ENCODE data around the gene MMD. TPM values are rescaled to one million over a fixed set of nuclear protein-coding genes. Genes with fewer than 3 reads are reported as not detected.

The MMD gene
- total RNA-seq, 1 experiment from 2014 or later = 26.9 TPM

GRCh38 chr17:55463600-55463999 lies 42.0 kb upstream of the MMD start:
- intact Hi-C loops (cut with micrococcal nuclease; ENCODE audit: unreplicated experiment) = no loop called here
- Histone ChIP-seq H3K36me3 (ENCODE audit: control insufficient read depth, insufficient read depth, low read length) (no peaks in the 10 kb centered on the region), H3K27ac (ENCODE audit: low read length) (no peak overlapping the region), H3K4me1 (ENCODE audit: control insufficient read depth, insufficient read depth, low read length) (no peaks in the 10 kb centered on the region), H3K4me3 (ENCODE audit: low read depth in 2 of 2, low read length in 2 of 2) (no peak overlapping the region), H3K27me3 (ENCODE audit: control insufficient read depth, insufficient read depth, low read length) (no peaks in the 10 kb centered on the region), H3K9me3 (ENCODE audit: control insufficient read depth, insufficient read depth, low read depth, low read length) (no peaks in the 10 kb centered on the region)
- ChIA-PET POLR2A (no interaction called here), CTCF (no interaction called here)
- no TSS peak for BruUV-seq (replicated peaks)
- TF ChIP-seq POLR2AphosphoS5 (IDR thresholded peaks at IDR 0.05; ENCODE audit: low read depth, low read length) (no peak), REST (IDR thresholded peaks at IDR 0.05; ENCODE audit: insufficient read depth in 1 of 2, low read depth in 2 of 2, low read length in 1 of 2) (no peak), SIN3A (IDR thresholded peaks at IDR 0.05; ENCODE audit: borderline replicate concordance, insufficient read depth, low read depth, low read length) (no peak), TCF7L2 (IDR thresholded peaks at IDR 0.05; ENCODE audit: low read depth, low read length) (no peak)
- TF ChIP-seq, protein P1, sequence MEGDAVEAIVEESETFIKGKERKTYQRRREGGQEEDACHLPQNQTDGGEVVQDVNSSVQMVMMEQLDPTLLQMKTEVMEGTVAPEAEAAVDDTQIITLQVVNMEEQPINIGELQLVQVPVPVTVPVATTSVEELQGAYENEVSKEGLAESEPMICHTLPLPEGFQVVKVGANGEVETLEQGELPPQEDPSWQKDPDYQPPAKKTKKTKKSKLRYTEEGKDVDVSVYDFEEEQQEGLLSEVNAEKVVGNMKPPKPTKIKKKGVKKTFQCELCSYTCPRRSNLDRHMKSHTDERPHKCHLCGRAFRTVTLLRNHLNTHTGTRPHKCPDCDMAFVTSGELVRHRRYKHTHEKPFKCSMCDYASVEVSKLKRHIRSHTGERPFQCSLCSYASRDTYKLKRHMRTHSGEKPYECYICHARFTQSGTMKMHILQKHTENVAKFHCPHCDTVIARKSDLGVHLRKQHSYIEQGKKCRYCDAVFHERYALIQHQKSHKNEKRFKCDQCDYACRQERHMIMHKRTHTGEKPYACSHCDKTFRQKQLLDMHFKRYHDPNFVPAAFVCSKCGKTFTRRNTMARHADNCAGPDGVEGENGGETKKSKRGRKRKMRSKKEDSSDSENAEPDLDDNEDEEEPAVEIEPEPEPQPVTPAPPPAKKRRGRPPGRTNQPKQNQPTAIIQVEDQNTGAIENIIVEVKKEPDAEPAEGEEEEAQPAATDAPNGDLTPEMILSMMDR (IDR thresholded peaks at IDR 0.05) = no peak
- in situ Hi-C loops (cut with HindIII; ENCODE audit: low pct_unique_long_range_greater_than_20kb, low sequenced_read_pairs) = no loop called here
- no peak for ATAC-seq
- DNase-seq (ENCODE audit: low read depth, low spot score) = no peak

DNA sequence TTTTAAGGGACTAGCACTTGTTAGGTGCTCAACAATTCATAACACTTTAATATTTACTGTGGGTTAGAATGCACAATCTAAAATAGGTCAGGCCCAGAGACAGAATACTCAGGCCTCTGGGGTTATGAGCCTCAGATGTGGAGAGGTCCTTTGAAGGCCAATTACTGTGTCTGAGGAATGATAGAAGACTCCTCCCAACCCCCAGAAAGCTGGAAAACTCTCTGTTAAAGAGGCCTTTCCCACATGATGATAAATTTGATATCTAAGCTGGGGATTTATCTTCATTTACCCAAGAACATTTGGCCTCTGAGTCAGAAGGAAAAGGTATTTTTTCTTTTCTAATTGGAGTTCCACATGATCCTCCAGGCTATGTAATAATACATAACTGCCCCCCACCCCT lies 41.1 kb upstream of the MMD start:
- ATAC-seq = no peak
- no peaks in the 10 kb centered on the region for H3K9me3 ChIP-seq (ENCODE audit: control insufficient read depth, insufficient read depth, low read depth, low read length)
- H3K4me1 ChIP-seq (ENCODE audit: control insufficient read depth, insufficient read depth, low read length) = no peaks in the 10 kb centered on the region
- intact Hi-C loops (cut with micrococcal nuclease; ENCODE audit: unreplicated experiment) = no loop called here
- no peaks in the 10 kb centered on the region for H3K36me3 ChIP-seq (ENCODE audit: control insufficient read depth, insufficient read depth, low read length)
- in situ Hi-C loops (cut with HindIII; ENCODE audit: low pct_unique_long_range_greater_than_20kb, low sequenced_read_pairs) = no loop called here
- TF ChIP-seq, protein P1 (IDR thresholded peaks at IDR 0.05) = no peak
- TF ChIP-seq TCF7L2 (IDR thresholded peaks at IDR 0.05; ENCODE audit: low read depth, low read length) (no peak), POLR2AphosphoS5 (IDR thresholded peaks at IDR 0.05; ENCODE audit: low read depth, low read length) (no peak), REST (IDR thresholded peaks at IDR 0.05; ENCODE audit: insufficient read depth in 1 of 2, low read depth in 2 of 2, low read length in 1 of 2) (no peak), SIN3A (IDR thresholded peaks at IDR 0.05; ENCODE audit: borderline replicate concordance, insufficient read depth, low read depth, low read length) (no peak)
- ChIA-PET CTCF (no interaction called here), POLR2A (no interaction called here)
- H3K27ac ChIP-seq (ENCODE audit: low read length) = no peak overlapping the region
- no TSS peak for BruUV-seq (replicated peaks)
- H3K27me3 ChIP-seq (ENCODE audit: control insufficient read depth, insufficient read depth, low read length) = no peaks in the 10 kb centered on the region
- no peak for DNase-seq (ENCODE audit: low read depth, low spot score)
- H3K4me3 ChIP-seq (ENCODE audit: low read depth in 2 of 2, low read length in 2 of 2) = no peak overlapping the region
